ENCODE data around the gene STARD13.
A peak's percentile ranks its signal among the peaks of the same experiment; 100 is the strongest.

The STARD13 gene

DNA sequence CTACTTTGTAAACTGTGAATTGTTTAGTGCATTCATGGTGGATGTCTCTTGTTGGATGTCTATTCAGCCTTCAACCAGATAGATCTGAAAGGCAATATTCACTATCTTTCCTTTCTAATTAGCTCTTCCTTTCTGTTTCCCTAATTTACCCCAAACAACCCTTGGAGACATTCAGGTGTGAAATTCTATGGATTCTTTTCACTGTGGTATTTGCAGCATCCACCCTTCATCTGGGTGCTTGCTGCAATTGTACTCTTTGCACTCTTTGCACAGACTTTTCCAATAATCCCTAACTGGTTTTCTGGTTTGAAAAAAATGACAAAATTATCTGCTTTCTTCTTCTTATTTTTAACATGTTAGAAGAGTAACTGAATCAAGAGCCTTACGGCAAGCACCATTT, 212.8 kb downstream of the STARD13 start:
- DNase-seq = no peak

DNA sequence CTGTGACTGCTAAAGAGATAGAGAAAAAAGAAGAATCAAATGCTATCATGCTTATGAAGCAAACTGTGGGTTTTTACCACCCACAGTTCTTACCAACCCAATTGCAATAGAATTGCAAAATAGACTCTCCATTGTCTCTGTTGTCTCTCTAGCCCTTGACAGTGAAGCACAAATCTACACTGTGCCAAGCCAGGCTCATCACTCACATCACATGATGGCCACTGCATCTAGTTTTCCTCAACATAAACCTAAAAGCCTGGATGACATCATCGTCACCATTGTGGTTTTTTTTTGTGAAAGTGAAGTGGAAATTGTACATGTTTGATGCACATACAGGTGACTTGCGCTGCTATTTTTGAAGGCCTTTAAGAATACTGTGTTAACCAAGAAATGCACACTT, 213.3 kb downstream of the STARD13 start:
- peak; percentile 18 for DNase-seq

DNA sequence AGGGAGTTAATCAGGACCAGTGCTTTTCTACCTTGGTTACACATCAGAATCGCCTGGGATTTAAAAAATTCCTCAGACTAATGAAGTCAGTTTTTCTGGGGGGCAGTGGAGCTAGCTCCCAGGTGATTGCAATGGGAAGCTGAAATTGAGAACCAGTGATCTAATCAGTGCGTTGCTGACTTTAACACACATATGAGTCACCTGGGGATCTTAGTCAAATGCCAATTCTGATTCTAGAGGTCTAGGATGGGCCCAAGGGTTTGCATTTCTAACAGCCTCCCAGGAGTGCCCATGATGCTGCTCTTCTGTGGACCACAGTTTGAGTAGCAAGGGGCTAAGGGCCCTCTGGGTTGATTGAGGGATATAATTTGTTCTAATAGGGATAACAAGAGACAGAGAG, 214.8 kb downstream of the STARD13 start:
- DNase-seq = peak; percentile 9

DNA sequence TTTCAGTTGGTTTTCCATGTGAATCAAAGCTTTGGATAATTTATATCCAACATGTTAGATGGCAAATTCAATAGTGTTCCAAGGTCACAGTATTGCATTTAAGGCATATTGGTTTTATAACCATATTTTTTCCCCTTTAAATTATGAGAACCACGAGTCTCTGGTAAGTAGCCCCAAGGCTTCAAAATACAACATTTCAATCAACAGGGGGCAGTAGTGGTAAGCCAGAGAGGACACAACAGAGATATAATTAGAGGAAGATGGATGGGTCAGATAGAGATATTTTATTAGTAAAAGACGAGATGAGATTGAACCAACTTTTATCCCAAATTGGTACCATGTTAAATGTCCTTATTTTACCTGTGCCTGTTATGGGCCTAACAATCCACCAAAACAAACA, 216.2 kb downstream of the STARD13 start:
- DNase-seq = peak; percentile 17

DNA sequence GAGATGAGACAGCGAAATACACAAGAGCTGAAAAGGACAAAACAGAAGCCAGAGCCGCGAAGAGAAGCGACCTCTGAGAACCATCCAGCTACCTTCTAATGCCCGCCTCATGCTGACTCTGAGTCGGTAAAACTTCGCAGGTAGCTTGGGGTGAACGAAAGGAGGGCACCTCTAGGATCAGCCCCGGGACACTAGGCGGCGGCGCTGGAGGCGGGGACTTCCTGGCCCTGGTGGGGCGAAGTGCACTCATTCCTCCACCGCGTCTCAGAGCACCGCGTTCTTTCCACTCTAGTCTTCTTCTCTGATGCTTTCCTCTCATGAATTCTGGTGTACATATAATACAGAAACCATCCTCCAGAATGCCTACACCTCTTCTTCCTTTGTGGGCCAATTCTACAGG, 219.2 kb downstream of the STARD13 start:
- no peak for DNase-seq

DNA sequence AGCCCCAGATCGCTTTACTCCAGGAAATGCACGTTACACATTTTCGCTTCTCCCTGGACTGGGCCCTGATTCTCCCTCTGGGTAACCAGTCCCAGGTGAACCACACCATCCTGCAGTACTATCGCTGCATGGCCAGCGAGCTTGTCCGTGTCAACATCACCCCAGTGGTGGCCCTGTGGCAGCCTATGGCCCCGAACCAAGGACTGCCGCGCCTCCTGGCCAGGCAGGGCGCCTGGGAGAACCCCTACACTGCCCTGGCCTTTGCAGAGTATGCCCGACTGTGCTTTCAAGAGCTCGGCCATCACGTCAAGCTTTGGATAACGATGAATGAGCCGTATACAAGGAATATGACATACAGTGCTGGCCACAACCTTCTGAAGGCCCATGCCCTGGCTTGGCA, 224.7 kb downstream of the STARD13 start:
- DNase-seq = no peak

DNA sequence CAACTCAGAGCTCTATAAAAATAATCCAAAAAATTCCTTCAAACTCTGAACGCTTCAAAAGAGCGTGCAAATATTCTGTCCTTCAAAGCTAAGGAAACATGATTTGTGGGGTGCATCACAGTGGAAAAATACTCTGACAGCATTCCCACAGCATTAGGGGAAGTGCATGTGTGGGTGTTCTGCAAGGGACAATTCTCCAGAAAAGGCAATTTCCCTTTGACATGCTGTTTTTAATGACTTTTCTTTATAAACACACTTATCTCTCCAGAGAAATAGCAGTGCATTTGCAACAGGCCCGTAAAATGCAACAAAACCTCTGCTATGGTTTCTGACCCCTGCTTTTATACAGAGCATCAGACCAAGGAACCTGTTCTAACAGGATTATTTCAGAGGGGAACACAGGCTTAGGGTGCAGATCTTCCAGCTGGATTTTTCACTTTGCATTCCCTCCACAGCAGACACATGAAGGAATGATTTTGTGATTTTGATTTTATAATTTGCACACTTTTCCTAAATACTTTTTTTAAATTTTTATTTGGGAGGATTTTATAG, 226.7 kb downstream of the STARD13 start:
- no peak for DNase-seq

DNA sequence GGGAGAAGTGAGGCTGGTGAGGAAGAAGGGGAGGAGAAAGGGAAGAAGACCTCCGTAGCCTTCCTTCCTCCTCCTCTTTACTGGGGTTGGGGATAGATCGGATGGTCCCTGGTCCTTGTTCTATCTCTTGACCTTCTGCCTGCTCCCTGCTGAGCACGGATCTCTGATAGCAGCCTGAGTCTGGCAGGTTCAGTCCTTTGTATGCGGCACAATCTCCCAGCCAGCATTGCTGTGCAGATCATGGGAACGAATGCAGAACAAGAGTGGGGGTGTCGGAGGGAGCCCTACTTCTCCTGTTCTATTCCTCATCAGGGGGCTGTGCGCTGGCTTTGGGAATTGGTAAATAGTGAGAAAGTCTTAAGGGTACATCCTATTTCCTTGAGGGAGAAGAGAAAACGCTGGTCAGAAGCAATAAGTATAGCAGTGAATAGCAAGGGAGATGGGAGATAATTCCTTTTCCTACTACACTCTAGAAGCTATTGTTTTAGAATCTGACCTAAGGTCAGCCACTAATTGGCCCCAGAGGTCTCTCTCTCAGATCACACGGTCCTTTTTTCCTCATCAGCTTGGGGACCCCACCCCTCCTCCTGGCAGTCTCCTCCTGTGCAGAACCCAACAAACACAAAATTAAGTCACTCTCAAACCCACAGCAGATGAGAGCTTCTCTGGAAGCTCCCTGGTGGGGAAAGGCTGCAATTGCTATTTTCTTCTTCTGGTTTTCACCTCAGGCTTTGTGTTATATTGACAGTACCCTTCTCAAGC, 228.4 kb downstream of the STARD13 start:
- DNase-seq = peak; percentile 58

DNA sequence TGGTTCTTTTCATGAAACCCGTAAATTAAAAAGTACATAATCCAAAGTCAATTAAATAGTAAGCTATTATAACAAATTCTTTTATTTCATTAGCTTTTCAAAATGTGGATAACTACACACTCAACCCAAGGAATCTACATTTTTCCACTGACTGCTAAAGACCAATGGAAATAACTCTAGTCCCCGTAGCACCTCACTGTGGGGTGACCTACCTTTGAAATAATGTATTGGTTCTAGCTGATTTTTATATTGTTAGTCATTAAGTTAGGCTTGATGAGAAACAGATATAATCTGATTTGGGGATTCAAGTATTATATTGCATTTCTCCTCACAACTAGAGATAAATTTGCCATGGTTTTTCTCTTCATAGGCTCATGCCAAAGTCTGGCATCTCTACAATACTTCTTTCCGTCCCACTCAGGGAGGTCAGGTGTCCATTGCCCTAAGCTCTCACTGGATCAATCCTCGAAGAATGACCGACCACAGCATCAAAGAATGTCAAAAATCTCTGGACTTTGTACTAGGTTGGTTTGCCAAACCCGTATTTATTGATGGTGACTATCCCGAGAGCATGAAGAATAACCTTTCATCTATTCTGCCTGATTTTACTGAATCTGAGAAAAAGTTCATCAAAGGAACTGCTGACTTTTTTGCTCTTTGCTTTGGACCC, 232.0 kb downstream of the STARD13 start:
- DNase-seq = no peak
